Spleen (tissue), 3 donors: ENCODE data around the gene GPATCH1.

Experiments used
- POLR2A ChIP-seq, 3 donors: fragments of 450-650 bp; IDR thresholded peaks; one replicate each; pipeline ENCODE4 v1.5.1; 2017; ENCODE audit warnings: antibody characterized with exemption in 3 of 3, mild to moderate bottlenecking in 1 of 3
- POLR2AphosphoS5 ChIP-seq, 3 donors: sonication (generic); formaldehyde crosslinking; IDR thresholded peaks; one replicate each; pipeline ENCODE4 v1.5.1; 2017; ENCODE audit warnings: antibody characterized with exemption in 3 of 3

GRCh38 chr19:33150852-33151518, 70.0 kb downstream of the GPATCH1 start:
- TF ChIP-seq POLR2AphosphoS5 (IDR thresholded peaks at IDR 0.05) = no peak
- no peak for TF ChIP-seq POLR2A (IDR thresholded peaks at IDR 0.05)
